ENCODE results near the gene STRIT1. TPM values are rescaled to one million over a fixed set of nuclear protein-coding genes. Genes with fewer than 3 reads are reported as not detected.
"Not testable (repeated sequence)": the region's sequence is repeated elsewhere in the genome, so short reads cannot be mapped to it uniquely, and the experiment has no call there.

STRIT1 gene
- total RNA-seq, 1 experiment from 2014 or later = not detected

DNA sequence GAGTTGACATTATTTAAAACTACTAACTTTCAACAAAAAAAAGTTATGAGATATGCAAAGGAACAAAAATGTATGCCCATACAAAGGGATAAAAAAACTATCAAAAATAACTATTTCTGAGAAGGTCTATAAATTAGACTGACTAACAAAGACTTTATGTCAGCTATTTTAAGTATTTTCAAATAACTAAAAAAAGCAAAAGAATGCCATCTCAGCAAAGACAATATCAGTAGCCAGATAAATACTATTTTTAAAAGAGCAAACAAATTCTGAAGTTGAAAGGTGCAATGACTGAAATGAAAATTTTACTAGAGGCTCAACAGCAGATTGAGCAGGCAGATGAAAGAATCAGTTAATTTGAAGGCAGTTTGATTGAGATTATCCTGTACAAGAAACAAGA, 3.6 kb upstream of the STRIT1 start:
- Histone ChIP-seq H3K4me3 (no peak overlapping the region), H3K4me1 (no peaks in the 10 kb centered on the region), H3K9me3 (replicated peaks) (peaks cover 3% of the 10 kb centered on the region; the same call in 1 of the 2 replicates), H3K36me3 (no peaks in the 10 kb centered on the region), H3K27ac (no peak overlapping the region), H3K27me3 (no peaks in the 10 kb centered on the region)
- DNase-seq = no peak

DNA sequence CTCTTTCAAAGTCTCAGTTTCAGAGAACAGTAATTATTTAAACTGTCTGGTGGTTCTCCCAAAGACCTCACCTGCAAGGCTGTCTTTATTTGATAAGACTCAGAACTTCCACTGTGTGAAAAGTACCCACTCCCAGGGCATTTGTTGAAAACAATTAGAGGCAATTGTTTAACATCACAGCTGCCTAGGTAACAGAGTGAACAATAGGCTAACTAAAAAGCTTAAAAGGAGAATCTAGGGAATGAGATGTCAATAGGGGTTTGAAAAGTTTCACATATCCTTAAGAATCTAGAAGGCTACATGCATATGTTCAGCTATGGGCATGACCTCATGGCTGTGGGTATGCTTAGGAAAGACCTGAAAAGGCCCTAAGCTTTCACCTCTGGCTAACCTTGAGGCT, 2.9 kb upstream of the STRIT1 start:
- no peaks in the 10 kb centered on the region for H3K27me3 ChIP-seq
- H3K4me1 ChIP-seq = no peaks in the 10 kb centered on the region
- no peak overlapping the region for H3K4me3 ChIP-seq
- no peaks in the 10 kb centered on the region for H3K36me3 ChIP-seq
- H3K9me3 ChIP-seq (replicated peaks) = peaks cover 3% of the 10 kb centered on the region; the same call in 1 of the 2 replicates
- no peak overlapping the region for H3K27ac ChIP-seq
- no peak for DNase-seq

DNA sequence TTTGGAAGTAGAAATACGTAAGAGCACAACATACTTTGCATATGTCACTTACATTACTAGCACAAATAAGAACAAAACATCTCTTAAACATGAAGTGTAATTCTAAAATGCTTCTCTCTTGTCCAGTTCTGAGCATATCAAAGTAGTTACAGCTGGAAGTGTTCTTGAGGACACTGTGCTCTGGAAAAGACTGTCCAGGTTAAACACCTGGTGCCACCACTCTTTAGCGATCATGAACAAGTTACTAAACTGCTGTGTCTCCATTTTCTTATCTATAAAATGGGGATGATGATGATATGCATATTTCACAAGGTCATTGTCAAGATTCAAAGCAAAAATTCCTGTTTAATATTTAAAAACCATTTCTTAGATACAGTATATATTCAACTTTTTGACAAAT, 790 bp downstream of the STRIT1 start:
- Histone ChIP-seq H3K9me3 (replicated peaks) (peaks cover 3% of the 10 kb centered on the region; the same call in 1 of the 2 replicates), H3K4me1 (no peaks in the 10 kb centered on the region), H3K4me3 (no peak overlapping the region), H3K27me3 (no peaks in the 10 kb centered on the region), H3K27ac (no peak overlapping the region), H3K36me3 (no peaks in the 10 kb centered on the region)
- DNase-seq = no peak

DNA sequence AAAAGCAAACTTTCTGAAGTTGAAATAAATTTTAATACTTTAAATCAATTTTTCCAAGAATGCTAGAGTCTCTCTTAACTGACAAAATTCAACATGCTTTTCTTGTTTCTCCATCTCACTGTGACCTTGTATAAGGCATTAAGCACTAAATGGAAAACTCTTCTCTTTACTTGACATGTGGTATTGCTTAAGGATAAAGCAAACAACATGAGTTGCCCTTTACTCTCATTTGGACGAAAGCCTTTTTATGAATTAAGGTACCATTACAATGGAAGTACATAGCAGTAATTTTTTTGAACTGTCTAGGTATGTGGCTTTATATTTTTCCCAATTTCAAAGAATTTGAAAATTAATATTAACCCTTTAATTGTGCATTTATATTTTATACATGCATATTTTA, 1.4 kb downstream of the STRIT1 start:
- Histone ChIP-seq H3K9me3 (replicated peaks) (no peaks in the 10 kb centered on the region), H3K27me3 (no peaks in the 10 kb centered on the region), H3K36me3 (no peaks in the 10 kb centered on the region), H3K27ac (no peak overlapping the region), H3K4me1 (no peaks in the 10 kb centered on the region), H3K4me3 (no peak overlapping the region)
- DNase-seq = no peak

DNA sequence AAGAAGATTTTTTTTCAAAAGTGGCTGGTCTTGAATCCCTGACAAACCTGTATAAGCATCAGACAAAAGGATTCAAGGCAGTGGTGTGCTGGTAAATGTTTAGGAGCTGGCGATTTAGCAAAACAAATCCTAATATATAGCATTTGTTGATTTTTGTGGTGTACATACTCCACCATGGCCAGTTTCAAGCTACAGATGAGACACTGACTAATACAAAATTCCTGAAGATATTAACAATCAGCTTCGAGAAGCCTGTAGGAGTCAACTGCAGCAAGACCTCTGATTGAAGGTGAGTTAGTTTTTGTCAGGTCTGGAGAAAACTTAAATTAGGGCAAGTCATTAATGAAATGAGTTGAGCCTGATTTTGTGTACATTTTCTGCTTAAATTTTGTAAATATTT, 6.7 kb downstream of the STRIT1 start:
- Histone ChIP-seq H3K4me1 (no peaks in the 10 kb centered on the region), H3K36me3 (no peaks in the 10 kb centered on the region), H3K9me3 (replicated peaks) (no peaks in the 10 kb centered on the region), H3K4me3 (no peak overlapping the region), H3K27ac (no peak overlapping the region), H3K27me3 (no peaks in the 10 kb centered on the region)
- no peak for DNase-seq

DNA sequence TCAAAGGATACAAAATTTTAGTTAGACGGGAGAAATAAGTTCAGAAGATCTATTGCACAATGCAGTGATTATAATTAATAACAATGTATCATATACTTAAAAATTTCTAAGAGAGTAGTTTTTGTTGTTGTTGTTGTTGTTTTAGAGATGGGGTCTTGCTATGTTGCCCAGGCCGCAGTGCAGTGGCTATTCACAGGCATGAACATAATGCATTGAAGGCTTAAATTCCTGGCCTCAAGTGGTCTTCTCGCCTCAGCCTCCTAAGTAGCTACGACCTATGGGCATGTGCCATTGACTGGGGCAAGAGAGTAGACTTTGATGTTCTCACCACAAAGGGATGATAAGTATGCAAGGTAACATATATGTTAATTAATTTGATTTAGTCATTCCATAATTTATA, 7.5 kb downstream of the STRIT1 start:
- no peaks in the 10 kb centered on the region for H3K27me3 ChIP-seq
- no peaks in the 10 kb centered on the region for H3K36me3 ChIP-seq
- no peaks in the 10 kb centered on the region for H3K9me3 ChIP-seq (replicated peaks)
- no peak overlapping the region for H3K27ac ChIP-seq
- H3K4me1 ChIP-seq = no peaks in the 10 kb centered on the region
- H3K4me3 ChIP-seq = no peak overlapping the region
- no peak for DNase-seq

DNA sequence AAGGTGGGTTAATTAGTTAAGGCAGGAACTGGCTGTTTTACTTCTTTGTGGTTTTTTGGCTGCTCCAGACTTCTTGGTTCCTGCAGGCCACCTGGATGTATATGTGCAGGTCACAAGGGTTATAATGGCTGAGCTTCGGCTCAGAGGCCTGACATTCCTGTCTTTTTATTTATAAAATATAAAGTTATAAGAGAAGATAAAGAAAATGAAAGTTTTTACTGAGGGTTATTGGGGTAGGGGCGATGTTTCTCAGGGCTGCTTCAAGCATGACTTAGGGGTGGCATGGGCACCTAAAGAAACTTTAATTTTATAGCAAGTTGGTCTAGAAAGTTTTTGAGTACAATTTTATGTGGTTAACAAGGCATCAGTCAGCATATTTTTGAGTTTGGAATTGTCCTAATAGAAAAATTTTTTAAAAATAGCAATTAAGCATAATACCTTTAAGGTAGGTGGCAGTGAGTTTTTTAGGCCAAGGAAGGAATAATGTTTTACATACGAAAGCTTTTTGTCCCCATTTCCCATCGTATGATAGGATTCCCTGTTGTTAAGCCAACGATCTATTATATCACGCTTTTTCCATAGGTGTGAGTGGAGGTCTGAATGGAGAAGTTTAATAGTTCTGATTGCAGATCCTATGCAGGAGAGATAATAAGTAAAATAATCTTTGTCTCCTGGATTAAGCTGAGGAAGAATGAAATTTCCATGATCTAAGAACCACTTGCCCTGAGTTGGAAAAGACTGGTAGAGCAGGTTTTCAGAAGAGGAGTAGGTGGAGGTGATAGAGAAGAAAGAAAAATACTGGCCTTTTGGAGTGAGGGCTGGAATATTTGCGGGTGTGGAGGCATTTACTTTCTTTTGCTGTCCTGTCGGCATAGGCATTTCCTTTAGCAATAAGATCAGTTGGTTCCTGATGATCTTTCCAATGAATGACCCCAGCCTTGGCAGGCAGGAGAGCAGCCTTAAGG, 10.1 kb downstream of the STRIT1 start:
- H3K27me3 ChIP-seq = no peaks in the 10 kb centered on the region
- no peak overlapping the region for H3K4me3 ChIP-seq
- H3K27ac ChIP-seq = no peak overlapping the region
- no peaks in the 10 kb centered on the region for H3K36me3 ChIP-seq
- no peaks in the 10 kb centered on the region for H3K4me1 ChIP-seq
- no peaks in the 10 kb centered on the region for H3K9me3 ChIP-seq (replicated peaks)
- DNase-seq = no peak

DNA sequence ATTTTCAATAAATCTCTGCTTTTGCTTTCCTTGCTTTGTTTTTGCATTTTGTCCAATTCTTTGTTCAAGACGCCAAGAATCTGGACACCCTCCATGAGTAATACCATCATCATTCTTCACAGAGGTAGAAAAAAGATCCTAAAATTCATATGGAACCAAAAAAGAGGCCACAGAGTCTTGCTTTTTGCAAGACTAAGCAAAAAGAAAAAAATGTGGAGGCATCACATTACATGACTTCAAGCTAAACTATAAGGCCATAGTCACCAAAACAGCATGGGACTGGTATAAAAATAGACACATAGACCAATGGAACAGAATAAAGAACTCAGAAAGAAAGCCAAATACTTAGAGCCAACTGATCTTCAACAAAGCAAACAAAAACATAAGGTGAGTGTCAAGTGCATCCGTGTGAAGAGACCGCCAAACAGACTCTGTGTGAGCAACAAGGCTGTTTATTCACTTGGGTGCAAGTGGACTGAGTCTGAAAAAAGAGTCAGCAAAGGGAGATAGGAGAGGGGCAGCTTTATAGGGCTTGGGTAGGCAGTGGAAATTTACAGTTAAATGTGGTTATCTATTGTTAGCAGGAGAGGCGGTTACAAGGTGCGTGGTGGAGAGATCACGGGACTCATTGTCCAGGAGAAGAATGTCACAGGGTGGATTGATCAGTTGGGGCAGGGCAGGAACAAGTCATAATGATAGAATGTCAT, 10.9 kb downstream of the STRIT1 start:
- Histone ChIP-seq H3K36me3 (no peaks in the 10 kb centered on the region), H3K27ac (no peak overlapping the region), H3K9me3 (replicated peaks) (no peaks in the 10 kb centered on the region), H3K4me1 (no peaks in the 10 kb centered on the region), H3K27me3 (no peaks in the 10 kb centered on the region), H3K4me3 (no peak overlapping the region)
- no peak for DNase-seq

DNA sequence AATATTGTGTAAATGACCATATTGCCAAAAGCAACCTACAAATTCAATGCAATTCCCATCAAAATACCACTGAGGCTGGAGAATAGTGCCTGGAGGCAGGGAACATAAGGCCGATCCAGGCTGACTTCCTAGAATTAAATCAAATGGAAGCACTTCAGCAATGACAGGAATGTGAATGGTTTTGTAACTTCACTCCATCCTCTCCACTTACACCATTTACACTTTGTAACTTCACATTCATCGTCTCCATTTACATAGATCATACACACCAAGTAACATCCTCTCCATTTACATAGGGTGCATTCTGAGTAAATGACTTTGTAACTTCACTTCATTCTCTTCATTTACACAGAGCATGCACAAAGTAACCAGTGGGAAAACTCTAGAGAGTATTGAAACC, 11.6 kb downstream of the STRIT1 start:
- Histone ChIP-seq H3K4me1 (no peaks in the 10 kb centered on the region), H3K9me3 (replicated peaks) (no peaks in the 10 kb centered on the region), H3K27me3 (no peaks in the 10 kb centered on the region), H3K4me3 (no peak overlapping the region), H3K36me3 (no peaks in the 10 kb centered on the region), H3K27ac (no peak overlapping the region)
- no peak for DNase-seq

DNA sequence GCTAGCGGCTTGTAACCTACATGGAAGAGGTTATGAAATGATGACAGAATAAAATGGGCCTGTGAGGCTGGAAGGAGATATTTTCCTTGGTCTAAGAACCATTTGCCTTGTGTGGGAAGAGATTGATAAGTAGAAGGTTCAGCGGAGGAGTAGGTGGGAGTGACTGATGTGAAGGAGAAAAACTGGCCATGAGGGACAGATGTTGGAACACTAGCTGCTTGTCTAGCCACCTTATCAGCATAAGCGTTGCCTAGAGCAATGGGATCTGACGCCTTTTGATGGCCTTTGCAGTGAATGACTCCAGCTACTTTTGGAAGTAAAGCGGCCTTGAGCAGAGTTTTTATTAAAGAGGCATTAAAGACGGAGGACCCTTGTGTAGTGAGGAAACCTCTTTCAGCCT, 17.4 kb downstream of the STRIT1 start:
- not testable (repeated sequence) for H3K36me3 ChIP-seq; H3K27me3 ChIP-seq; H3K9me3 ChIP-seq (replicated peaks); DNase-seq; H3K27ac ChIP-seq; H3K4me3 ChIP-seq; H3K4me1 ChIP-seq

DNA sequence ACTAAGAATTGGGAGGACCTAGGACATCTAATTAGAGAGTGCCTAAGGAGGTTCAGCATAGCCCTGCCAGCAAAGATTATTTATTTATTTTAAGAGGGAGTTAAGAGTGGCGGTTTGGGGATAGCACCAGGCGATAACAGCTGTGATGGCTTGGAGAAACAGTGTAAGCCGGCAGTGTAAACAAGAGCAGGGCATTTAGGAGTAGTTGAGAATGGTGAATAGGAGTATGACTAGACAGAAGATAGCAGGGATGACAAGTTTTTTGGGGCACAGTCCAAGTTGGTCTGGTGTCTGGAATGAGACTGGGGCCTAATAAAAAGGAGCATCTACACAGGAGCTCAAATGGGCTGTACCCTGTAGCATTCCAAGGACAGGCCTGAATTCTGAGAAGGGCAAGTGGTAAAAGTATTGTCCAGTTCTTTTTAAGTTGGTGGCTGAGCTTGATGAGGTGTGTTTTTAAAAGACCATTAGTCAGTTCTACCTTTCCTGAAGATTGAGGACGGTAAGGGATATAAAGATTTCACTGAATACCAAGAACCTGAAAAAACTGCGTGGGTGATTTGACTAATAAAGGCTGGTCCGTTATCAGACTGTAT, 18.2 kb downstream of the STRIT1 start:
- H3K27me3 ChIP-seq; H3K27ac ChIP-seq; H3K4me1 ChIP-seq; H3K4me3 ChIP-seq; H3K36me3 ChIP-seq; H3K9me3 ChIP-seq (replicated peaks): not testable (repeated sequence)
- peak; percentile 48 to 67 for DNase-seq

DNA sequence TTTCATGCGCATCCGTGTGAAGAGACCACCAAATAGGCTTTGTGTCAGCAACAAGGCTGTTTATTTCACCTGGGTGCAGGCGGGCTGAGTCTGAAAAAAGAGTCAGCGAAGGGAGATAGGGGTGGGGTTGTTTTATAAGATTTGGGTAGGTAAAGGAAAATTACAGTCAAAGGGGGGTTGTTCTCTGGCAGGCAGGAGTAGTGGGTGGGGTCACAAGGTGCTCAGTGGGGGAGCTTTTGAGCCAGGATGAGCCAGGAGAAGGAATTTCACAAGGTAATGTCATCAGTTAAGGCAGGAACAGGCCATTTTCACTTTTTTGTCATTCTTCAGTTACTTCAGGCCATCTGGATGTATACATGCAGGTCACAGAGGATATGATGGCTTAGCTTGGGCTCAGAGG, 19.0 kb downstream of the STRIT1 start:
- H3K27ac ChIP-seq; DNase-seq; H3K9me3 ChIP-seq (replicated peaks); H3K36me3 ChIP-seq; H3K27me3 ChIP-seq; H3K4me3 ChIP-seq: not testable (repeated sequence)
- peaks cover 12% of the 10 kb centered on the region for H3K4me1 ChIP-seq

DNA sequence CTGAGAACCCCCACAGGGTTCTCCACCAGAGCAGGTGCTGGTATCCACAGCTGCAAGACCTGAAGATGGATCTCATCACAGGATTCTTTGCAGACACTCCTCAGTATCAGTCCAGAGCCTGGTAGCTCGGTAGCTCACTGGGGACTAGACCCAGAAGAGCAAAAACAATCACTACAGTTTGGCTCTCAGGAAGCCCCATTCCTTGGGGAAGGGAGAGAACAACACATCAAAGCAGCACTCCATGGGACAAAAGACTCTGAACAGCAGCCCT, 22.2 kb downstream of the STRIT1 start:
- Histone ChIP-seq H3K27ac (no peak overlapping the region), H3K4me1 (peaks cover 12% of the 10 kb centered on the region), H3K4me3 (no peak overlapping the region), H3K9me3 (replicated peaks) (no peaks in the 10 kb centered on the region), H3K36me3 (no peaks in the 10 kb centered on the region), H3K27me3 (no peaks in the 10 kb centered on the region)
- no peak for DNase-seq

DNA sequence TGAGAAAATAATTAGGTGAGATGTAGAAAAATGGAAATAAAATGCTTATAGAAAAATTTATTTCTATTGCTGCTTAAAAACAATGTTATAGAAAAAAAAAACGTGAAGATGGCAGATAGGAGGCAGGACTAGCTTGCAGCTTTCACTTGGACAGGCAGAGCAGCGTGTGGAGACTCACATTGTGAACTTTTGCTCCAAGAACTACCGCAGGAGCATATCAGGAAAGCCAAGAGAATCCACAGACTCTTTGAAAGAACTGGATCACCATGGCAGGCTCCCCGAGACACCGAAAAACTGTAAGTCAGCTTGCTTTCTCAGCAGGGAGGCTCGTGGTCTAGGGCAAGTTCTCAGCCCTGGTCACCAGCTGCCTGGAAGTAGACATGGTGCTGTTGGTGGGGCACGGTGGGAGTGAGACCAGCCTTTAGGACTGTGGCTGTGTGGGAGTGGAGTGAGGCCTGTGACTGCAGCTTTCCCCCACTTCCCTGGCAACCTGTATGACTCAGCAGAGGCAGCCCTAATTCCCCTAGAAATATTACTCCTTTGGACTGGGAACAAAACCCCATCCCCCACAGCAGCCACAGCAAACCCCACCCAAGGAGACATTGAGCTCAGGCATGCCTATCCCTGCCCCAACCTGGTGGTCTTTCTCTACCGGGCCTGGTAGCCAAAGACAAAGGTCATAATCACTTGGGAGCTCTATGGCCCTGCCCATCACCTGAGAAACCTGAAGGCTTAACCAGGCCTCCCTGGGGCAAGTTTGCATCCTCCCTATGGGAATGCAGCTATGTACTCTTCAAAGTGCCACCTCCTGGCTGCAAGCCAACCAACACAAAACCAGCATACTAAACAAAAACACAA, 22.8 kb downstream of the STRIT1 start:
- Histone ChIP-seq H3K27ac (no peak overlapping the region), H3K36me3 (no peaks in the 10 kb centered on the region)
- peak; percentile 75 to 81 for DNase-seq

DNA sequence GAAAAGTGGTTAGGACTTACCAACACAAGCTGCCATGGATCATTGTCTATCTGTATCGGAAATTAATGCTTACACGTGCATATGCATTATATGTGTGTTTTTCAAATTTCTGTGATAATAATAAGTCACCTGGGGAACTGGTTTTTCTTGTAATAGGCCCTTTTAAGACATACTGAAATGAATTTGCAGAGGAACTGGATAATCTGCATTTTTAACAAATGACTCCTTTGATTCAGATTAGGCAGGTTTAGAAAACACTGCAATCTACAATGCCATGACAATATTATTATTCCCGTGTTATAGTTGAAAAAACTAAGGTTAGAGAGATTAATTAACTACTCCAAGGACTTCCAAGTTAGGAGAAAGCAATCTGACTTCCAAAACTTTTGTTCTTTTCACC, 23.4 kb downstream of the STRIT1 start:
- no peaks in the 10 kb centered on the region for H3K36me3 ChIP-seq

More for the DNA sequence above, 22.8 kb downstream of the STRIT1 start:
- H3K4me3 ChIP-seq = no peak overlapping the region
- peaks cover 12% of the 10 kb centered on the region for H3K4me1 ChIP-seq
- no peaks in the 10 kb centered on the region for H3K9me3 ChIP-seq (replicated peaks)
- H3K27me3 ChIP-seq = no peaks in the 10 kb centered on the region

More for the DNA sequence above, 23.4 kb downstream of the STRIT1 start:
- no peaks in the 10 kb centered on the region for H3K9me3 ChIP-seq (replicated peaks)
- H3K27me3 ChIP-seq = no peaks in the 10 kb centered on the region
- H3K4me3 ChIP-seq = no peak overlapping the region
- H3K4me1 ChIP-seq = peaks cover 12% of the 10 kb centered on the region
- no peak overlapping the region for H3K27ac ChIP-seq
- no peak for DNase-seq

Measured in SJCRH30 (cell line).